GM12874 (cell line): ENCODE measurements around the gene DDR1.

Experiments used
- CTCF ChIP-seq: IDR thresholded peaks from 2 replicates; pipeline ENCODE4 v1.5.1; 2011; ENCODE audit warnings: low read depth, mild to moderate bottlenecking, control low read depth, low read length, moderate library complexity; ENCODE audit not compliant: insufficient read depth

DDR1 gene

GRCh38 chr6:30887901-30888815, 3.8 kb downstream of the DDR1 start:
- no peak for TF ChIP-seq CTCF

GRCh38 chr6:30888816-30889495, 4.6 kb downstream of the DDR1 start:
- no peak for TF ChIP-seq CTCF

GRCh38 chr6:30889496-30889885, 5.2 kb downstream of the DDR1 start:
- TF ChIP-seq CTCF = no peak

GRCh38 chr6:30889921-30890645, 5.8 kb downstream of the DDR1 start:
- no peak for TF ChIP-seq CTCF

GRCh38 chr6:30890646-30891449, 6.5 kb downstream of the DDR1 start:
- TF ChIP-seq CTCF = no peak

- no peak for TF ChIP-seq CTCF
Measured at GRCh38 chr6:30891450-30891723, 7.1 kb downstream of the DDR1 start.
